HG02571 (cell line): ENCODE data around the gene GTPBP6.
"Not testable (repeated sequence)": the region's sequence is repeated elsewhere in the genome, so short reads cannot be mapped to it uniquely, and the experiment has no call there.

Experiments
- ATAC-seq: cut with Tn5 transposase; IDR thresholded peaks from one replicate; pipeline ENCODE4 v1.9.1; 2021; ENCODE audit warnings: mild to moderate bottlenecking, moderate library complexity; ENCODE audit not compliant: unreplicated experiment

The GTPBP6 gene

GRCh38 chrX:335758-336155 lies 17.2 kb upstream of the GTPBP6 start:
- no peak for ATAC-seq

GRCh38 chrX:334971-335757 lies 16.6 kb upstream of the GTPBP6 start:
- no peak for ATAC-seq

GRCh38 chrX:334331-334891 lies 15.8 kb upstream of the GTPBP6 start:
- ATAC-seq, result no peak

GRCh38 chrX:333611-334311 lies 15.2 kb upstream of the GTPBP6 start:
- ATAC-seq, result no peak

GRCh38 chrX:332916-333610 lies 14.5 kb upstream of the GTPBP6 start:
- ATAC-seq, result no peak

- no peak for ATAC-seq
These were observed 13.9 kb upstream of the GTPBP6 start for GRCh38 chrX:332496-332860.

GRCh38 chrX:331825-332495 lies 13.4 kb upstream of the GTPBP6 start:
- ATAC-seq, result no peak

GRCh38 chrX:331151-331824 lies 12.7 kb upstream of the GTPBP6 start:
- ATAC-seq, result no peak

- no peak for ATAC-seq
These were observed 12.1 kb upstream of the GTPBP6 start for GRCh38 chrX:330726-331150.

GRCh38 chrX:330141-330725 lies 11.6 kb upstream of the GTPBP6 start:
- not testable (repeated sequence) for ATAC-seq

GRCh38 chrX:329291-329910 lies 10.8 kb upstream of the GTPBP6 start:
- no peak for ATAC-seq

GRCh38 chrX:327660-328126 lies 9.1 kb upstream of the GTPBP6 start:
- ATAC-seq, result no peak

- not testable (repeated sequence) for ATAC-seq
These were observed 6.1 kb upstream of the GTPBP6 start for GRCh38 chrX:324664-325063.

- peak; percentile 48 for ATAC-seq
These were observed 5.4 kb upstream of the GTPBP6 start for GRCh38 chrX:323721-324628.

- no peak for ATAC-seq
These were observed 1.7 kb upstream of the GTPBP6 start for GRCh38 chrX:320126-320783.

- ATAC-seq, result no peak
These were observed 1.1 kb upstream of the GTPBP6 start for GRCh38 chrX:319579-320125.

- peak; percentile 49 for ATAC-seq
These were observed 393 bp downstream of the GTPBP6 start for GRCh38 chrX:318068-318738.
